HepG2 (cell line): ENCODE data around the gene TIMP3.

Experiments
- ARNT ChIP-seq: fragments of 450-650 bp; IDR thresholded peaks from 2 replicates; pipeline ENCODE4 v1.6.1; 2017
- CTCF ChIP-seq: sonication (generic); formaldehyde crosslinking; IDR thresholded peaks from 2 replicates; pipeline ENCODE4 v1.5.0; 2020; ENCODE audit warnings: mild to moderate bottlenecking, missing genetic modification reagents, moderate library complexity
- HCFC1 ChIP-seq: fragments of 150-350 bp; IDR thresholded peaks from 2 replicates; pipeline ENCODE4 v1.6.1; 2014; ENCODE audit warnings: low read depth, low read length
- LCORL ChIP-seq, 2 experiments: fragments of 450-650 bp in 1 of 2; sonication (generic) in 1 of 2; formaldehyde crosslinking in 1 of 2; IDR thresholded peaks; 2 replicates each; pipeline versions ENCODE4 v1.5.0 to v1.6.1; 2017 to 2020; ENCODE audit warnings: antibody characterized with exemption in 1 of 2, missing genetic modification reagents in 1 of 2
- SMC3 ChIP-seq: IDR thresholded peaks from 2 replicates; pipeline ENCODE4 v1.6.1; 2011; ENCODE audit warnings: low read length, improper control_type of control experiment
- ZNF567 ChIP-seq: sonication (generic); formaldehyde crosslinking; IDR thresholded peaks from 2 replicates; pipeline ENCODE4 v1.8.1; 2023; ENCODE audit warnings: mild to moderate bottlenecking, missing genetic modification reagents, borderline replicate concordance
- ZNF7 ChIP-seq: IDR thresholded peaks from 2 replicates; pipeline ENCODE4 v1.6.1; 2016; ENCODE audit warnings: missing biosample characterization, missing genetic modification reagents
- TF ChIP-seq, protein P1 (sequence below): sonication (generic); formaldehyde crosslinking; IDR thresholded peaks from 2 replicates; pipeline ENCODE4 v1.5.0; 2020; ENCODE audit warnings: missing genetic modification reagents

- TF ChIP-seq ARNT (no peak), HCFC1 (no peak), ZNF567 (CRISPR knock-in tag) (no peak), CTCF (no peak), SMC3 (no peak), LCORL (IDR thresholded peaks at IDR 0.05) (no peak), LCORL (CRISPR knock-in tag; IDR thresholded peaks at IDR 0.05) (no peak), ZNF7 (CRISPR knock-in tag) (no peak)
- TF ChIP-seq, protein P1, sequence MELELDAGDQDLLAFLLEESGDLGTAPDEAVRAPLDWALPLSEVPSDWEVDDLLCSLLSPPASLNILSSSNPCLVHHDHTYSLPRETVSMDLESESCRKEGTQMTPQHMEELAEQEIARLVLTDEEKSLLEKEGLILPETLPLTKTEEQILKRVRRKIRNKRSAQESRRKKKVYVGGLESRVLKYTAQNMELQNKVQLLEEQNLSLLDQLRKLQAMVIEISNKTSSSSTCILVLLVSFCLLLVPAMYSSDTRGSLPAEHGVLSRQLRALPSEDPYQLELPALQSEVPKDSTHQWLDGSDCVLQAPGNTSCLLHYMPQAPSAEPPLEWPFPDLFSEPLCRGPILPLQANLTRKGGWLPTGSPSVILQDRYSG: no peak
These were observed 108.3 kb downstream of the TIMP3 start for GRCh38 chr22:32909581-32910428.
